SK-N-DZ (cell line): Measurements from ENCODE around the gene CPD. TPM values are rescaled to one million over a fixed set of nuclear protein-coding genes. Genes with fewer than 3 reads are reported as not detected.
"Not testable (repeated sequence)": the region's sequence is repeated elsewhere in the genome, so short reads cannot be mapped to it uniquely, and the experiment has no call there.

Source experiments
- DNase-seq: peaks from one replicate; pipeline ENCODE4 v3.0.0-alpha.2; 2015; ENCODE audit warnings: low spot score
- polyA plus RNA-seq, 2 experiments: library from polyadenylated mRNA; depleted of rRNA; stranded (reverse); fragments of >200 nt; gene quantifications; 2 replicates each; pipeline ENCODE4 v1.2.3, GENCODE V29; 2014

Gene CPD
- 16.9 and 19.7 TPM in 2 replicates for polyA plus RNA-seq (2014; cell fraction: cytosol; rRNA removed)
- 10.7 and 11.1 TPM in 2 replicates for polyA plus RNA-seq (2014; cell fraction: nucleus; rRNA removed)

DNA sequence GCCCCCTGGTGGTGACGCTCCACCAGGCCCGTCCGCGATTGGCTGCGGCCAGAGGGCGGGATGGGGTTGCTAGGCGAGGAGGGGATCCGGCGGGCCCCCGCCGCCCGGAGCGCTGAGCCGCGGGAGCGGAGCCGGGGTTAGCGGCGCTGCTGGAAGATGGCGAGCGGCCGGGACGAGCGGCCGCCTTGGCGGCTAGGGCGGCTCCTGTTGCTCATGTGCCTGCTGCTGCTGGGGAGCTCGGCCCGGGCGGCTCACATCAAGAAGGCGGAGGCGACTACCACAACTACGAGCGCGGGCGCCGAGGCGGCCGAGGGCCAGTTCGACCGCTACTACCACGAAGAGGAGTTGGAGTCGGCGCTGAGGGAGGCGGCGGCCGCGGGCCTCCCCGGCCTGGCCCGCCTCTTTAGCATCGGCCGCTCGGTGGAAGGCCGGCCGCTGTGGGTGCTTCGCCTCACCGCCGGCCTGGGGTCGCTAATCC is at the start of gene CPD:
Gene CPD (plus strand): TSS at position 103 of the 478 bp plus-strand sequence. CDS start 54 bp downstream, at position 157.
- DNase-seq: peak; percentile 95

DNA sequence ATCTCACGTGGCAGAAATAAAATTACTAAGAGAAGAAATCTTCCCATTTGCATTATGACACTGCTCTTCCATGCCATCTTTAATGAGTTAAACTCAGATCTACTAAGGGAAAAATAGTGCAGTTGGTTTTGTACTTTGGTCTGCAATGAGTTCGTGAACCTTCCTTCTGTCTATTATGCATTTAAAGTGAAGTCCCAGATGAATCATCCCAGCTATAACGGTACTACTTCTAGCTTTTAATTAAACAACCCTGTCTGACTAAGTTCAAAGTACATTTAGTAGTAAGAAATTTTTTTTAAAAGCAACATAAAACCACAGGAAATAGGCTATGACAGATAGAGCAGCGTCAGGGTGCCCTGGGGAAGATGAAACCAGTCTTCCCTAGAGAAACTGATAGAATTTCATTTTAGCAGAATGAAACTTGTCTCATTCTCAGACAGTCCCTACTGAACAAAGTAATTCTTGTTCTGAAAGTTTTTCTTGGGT is 46.6 kb upstream of the CPD start:
- no peak for DNase-seq

DNA sequence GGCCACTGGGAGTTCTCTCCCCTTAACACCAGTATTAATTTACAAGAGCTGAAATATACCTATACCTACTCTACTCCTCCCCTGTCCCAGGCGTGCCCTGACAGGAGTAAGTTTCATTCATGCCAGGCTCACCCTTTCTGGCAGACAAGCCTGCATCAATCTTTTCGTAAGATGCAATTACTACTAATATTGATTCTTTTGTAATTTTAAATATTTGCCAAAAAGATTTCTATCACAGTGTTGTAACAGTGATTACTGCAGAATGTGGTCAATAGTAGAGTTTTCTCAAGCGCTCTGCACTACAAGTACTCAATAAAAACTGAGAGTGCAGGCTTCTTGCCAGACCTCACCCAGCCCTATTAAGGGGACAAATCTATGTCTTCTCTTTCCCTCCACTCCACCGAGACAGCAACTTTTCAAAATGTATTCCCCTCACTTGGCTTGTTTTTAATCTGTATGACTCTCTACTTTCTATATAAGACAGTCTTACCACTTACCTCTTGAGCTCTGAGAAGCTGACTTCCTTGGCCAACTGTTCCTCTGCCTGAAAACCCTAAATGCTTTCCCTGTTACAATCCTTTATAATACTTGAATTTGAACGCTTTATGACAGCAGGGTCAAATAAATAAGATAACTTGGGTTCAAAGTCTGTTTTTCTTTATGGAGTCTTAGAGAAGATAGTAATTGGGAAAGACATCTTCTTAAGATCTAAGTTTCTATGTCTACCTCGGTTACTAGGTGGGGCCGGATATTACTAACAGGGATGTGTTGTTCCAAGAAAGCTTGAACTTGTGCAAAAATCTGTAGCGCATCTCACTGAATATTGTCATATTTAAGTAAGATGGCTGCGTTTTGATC is 45.0 kb upstream of the CPD start, which contains the start of gene TMIGD1:
Gene TMIGD1 (minus strand): TSS at position 555 of the 858 bp plus-strand sequence. CDS start 1,924 bp downstream, outside the sequence.
- DNase-seq: no peak

DNA sequence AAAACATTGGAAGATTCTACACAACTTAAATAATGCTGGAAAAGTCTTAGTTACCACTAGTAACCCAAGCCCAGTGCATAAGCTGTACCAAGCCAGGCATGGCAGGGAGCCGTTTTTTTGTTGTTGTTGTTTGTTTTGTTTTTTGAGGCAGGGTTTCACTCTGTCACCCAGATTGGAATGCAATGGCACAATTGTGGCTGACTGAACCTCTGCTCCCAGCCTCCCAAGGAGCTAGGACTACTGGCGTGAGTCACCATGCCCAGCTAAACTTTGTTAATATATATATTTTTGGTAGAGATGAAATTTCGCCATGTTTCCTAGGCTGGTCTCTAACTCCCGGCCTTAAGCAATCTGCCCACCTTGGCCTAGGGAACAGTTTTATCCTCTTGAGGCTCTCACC is 44.3 kb upstream of the CPD start:
- DNase-seq: no peak

DNA sequence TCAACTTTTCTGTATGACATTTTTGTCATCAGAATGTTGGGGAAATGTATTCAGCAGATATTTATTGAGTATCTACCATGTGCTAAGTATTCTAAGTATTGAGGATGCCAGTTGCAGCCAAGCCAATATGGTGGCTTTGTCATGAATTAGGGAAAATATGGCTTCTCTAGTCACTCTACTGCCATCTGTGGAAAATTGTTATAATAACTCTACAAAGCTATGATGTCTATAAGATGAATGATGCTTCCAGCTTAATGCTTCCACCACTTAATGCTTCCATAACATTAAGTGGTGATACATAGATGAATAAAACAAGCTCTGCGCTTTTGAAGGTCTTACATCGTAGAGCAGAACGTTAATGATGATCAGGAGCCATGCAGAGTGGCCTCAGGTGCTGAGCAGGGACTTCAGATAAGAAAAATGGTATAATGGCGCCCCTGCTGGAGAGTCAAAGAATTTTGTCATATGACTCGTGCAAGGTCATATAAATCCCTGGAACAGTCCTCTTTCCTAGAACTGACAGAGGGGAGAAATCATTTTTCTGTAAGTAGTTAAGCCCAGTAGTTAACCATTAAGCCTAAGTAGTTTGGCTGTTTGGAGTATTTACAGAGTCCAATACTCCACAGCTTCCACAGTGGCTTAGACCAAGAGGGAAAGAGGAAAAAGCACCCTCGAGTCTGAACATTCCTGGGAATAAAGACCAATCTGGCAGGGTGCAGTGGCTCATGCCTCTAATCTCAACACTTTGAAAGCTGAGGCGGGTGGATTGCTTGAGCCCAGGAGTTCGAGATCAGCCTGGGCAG is 42.2 kb upstream of the CPD start:
- peak; percentile 84 for DNase-seq

DNA sequence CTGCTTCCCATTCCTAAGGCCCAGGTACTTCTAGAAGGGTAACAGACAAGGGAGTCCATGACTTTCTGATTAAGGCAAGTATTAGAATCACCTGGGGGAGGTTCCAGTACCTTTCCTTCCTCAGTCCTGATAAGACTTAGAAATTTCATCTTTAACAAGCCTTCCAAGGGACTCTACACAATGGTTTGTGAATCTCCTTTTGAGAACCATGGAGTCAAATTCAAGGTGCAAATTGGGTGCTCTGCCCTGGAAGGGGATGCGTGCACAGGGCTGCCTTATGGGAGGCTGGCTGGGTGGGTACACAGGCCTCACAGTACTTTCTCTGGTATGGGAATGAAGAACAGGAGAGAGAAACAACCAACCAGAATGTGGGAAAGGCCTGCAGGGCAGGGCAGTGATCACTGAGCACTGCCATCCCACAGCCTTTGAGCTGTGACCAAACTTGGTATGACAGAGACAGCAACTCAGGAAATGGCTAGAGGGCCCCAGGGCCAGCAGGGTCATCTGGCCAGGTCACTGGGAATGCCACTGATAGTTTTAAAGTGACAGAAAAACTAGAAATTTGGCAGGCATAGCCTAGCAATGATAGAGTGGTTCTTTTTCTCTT is 41.2 kb upstream of the CPD start:
- no peak for DNase-seq

DNA sequence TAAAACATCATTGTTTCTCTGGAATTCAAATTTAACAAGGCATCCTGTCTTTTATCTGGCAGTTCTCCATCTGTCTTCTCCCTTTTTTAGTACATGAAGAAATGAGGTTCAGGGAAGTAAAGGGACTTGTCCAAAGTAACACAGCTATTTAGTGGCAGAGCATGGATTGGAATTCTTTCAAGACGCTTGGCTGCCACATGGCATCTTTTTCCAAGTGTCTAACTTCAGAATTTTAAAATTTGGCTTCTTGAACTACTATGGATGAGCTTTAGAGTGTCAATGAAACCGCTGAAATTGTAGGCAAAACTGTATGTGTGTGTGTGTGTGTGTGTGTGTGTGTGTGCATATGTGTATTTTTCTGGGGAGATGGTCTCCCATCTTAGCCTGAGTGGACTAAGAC is 39.6 kb upstream of the CPD start:
- no peak for DNase-seq

DNA sequence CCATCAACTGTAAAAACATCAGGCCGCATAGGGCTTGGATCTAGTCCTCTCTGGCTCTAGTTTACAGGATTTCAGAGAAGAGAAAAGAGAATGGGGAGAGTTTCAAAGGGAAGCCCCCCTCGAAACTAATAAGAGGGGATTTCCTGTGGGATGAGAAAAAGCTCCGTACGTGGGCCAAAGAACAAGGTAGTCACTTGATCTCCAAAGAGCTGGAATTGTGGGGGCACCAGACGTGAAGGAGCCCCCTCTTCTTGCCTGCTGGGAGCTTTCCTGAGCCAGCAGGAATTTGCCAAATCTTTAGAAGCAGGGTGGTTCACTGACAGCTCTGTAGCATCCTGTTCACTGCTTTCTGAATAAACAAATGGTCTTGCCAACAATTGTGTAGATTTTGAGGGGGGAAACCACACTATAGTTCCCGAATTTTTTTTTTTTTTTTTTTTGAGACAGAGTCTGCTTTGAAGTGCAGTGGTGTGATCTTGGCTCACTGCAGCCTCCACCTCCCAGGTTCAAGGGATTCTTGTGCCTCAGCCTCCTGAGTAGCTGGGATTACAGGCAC is 37.8 kb upstream of the CPD start:
- DNase-seq: no peak

DNA sequence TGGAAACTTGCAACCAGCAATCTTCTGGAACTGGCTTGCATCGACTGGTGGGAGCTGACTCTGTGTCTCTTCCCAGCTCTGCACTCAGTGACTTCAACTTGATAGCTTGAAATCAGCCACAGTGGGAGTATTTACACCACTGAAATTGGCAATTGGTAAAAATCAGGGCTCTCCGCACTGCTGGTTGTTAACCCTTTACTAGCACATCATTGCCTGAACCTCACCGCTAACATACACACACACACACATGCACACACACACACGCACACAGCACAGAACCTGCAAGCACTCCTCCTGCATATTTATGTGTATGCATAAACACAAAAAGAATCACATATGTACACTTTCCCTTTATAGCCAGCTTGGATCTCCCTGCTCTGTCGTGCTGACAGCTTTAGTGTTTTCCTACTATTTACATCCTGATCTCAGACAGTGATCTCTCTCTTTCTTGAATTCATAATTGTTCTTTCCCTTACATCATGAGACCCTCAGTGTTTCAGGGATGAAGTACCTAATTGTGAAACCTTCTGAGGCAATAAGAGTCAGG is 37.0 kb upstream of the CPD start:
- DNase-seq: no peak

DNA sequence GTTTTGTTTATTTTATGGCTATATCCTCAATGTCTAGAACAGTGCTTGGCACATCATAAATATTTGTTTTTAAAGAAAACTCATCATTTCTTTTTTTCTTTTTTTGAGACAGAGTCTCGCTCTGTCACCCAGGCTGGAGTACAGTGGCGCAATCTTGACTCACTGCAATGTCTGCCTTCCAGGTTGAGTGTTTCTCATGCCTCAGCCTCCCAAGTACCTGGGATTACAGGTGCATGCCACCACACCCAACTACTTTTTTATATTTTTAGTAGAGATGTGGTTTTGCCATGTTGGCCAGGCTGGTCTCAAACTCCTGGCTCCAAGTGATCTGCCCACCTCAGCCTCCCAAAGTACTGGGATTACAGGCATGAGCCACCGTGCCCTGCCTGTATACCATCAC is 35.5 kb upstream of the CPD start:
- not testable (repeated sequence) for DNase-seq

DNA sequence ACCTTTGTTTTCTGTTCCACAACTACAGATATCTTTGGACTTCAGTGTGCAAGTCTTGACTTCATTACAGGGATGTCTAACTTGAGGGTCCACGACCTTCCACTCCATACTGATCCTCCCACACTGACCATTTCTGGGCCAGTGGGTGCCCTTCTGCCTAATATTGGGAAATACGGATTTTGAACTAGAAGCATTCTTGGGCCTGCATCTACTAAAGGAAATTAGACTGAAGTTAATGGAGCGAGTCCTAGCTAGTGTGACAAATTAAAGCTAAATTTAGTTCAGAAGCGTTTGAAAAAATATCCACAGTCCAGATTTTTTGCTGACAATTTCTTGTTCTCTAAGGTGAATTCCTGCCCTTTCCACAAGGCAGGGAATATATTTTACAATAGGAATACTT is 34.9 kb upstream of the CPD start:
- DNase-seq: no peak

DNA sequence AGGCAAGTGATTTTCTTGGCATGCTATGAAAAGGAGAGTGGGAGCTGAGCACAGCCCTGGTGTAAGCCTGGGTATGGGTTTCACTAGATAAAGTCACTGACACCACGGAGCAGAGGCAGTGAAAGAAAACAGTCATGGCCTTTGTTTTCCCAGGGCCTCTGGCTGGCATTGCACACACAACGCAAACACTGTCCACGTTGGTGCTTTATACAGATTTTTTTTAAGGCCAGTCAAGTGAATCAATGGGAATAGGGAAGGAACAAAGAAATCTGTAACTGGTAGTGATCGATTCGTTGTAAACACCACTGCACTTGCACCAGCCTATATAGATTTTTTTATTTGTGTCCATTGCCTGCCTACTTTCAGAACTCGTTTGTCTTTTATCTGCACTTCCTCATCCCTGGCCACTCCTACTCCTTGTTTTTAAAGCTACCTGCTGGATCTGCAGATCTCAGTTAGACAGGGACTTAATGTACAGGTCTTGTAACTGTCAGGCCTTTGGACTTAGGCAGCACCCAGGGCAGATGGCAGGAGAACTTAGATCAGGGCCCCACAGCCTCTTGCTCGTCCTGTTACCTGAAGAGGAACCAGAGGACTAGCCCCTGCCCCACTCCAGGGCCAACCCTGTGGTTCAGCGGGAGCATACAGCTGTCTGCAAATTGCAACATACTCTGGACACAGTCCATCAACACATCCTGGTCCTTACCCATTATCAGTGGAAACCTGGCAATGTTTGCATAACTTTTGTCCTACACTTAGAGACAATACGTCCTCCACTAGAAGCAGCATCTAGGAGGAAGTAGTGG is 34.2 kb upstream of the CPD start:
- DNase-seq: peak; percentile 51

DNA sequence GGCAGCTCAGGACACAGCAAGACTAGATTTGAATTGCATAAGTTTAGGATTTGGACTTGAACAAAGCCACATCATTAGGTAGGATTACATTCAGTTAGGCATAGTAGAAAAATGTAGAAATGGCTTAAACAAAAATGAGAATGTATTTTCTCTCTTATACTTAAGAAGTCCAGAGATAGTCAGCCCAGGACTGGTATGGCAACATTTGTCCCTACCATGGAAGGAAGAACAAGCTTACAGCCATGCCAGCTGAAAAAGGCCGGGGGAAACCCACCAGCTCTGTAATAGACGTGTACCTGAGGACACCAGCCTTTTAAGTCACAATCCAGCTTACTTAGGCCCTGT is 33.7 kb upstream of the CPD start:
- no peak for DNase-seq

DNA sequence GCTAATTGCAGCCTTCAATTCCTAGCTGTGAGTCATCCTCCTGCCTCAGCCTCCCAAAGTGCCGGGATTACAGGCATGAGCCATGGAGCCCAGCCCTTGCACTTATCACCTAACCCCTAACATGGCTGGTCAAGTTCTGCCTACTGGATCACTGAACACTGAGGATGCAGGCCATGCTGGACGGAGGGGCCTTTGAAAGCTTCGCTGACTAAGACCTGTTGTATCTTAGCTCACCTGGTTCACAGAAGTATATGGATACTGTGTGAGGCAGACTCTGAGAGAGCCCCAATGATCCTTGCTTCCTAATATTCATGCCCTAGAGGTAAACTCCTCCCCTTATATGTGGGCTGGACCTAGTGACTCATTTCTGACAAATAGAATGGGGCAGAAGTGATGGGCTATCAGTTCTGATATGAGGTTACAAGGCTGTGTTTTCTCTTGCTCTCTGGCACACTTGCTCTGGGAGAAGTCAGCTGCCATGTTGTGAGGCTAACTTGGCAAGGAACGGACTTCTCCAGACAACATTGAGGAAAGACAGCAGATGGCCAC is 33.1 kb upstream of the CPD start:
- no peak for DNase-seq

DNA sequence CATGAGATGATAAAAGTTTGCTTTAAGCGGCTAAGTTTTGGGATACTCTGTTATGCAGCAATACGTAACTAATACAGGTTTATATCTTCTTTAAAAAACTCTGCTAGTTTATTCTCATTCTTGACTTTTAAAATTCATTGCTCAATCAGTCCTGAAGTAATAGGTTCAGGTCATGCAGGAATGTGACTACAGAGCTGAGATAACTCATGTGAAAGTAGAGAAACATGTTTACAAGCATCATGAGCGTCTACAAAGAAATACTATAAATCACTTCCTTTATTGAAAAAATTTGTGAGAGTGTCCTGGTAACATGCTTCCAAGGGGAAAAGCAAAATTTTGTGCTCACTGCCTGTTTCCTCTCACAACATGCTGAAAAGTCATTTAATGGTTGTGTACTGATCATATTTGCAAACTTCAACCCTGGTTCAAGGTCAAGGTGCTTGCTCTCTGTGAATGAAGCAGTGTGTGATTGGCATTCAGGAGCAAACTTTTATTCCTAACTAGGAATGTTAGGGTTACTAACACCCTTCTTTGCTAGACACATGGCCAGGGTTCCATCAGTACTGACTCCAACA is 32.4 kb upstream of the CPD start:
- no peak for DNase-seq

DNA sequence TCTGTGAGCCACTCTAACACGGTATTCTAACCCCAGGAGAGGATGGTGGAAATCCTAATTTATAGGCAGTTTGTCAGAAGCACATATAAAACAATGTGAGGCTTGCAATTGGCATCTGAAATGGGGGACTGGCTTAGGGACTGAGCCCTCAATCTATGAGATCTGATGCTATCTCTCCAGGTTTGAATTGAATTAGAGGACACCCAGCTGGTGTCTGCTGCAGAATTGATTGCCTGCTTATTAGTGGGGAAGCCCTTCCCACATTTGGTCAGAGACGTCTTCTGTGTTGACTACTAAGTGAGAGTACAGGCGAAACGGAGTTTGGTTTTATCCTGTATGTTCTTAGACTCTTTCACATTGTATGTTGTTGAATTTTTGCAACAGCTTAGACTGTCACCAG is 31.2 kb upstream of the CPD start:
- peak; percentile 65 for DNase-seq

DNA sequence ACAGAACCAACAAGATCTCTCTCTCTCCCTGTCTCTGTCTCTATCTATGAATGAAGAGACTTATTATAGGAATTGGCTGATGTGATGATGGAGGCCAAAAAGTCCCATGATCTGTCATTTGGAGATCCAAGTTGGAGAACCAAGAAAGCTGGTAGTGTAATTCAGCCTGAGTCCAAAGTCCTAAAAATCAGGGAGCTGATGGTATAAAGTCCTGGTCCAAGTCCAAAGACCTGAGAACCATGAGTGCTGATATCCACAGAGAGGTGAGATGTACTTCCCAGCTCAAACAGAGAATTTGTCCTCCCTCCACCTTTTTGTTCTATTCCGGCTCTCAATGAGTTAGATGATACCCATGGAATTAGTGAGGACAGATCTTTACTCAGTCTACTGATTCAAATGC is 29.5 kb upstream of the CPD start:
- no peak for DNase-seq

DNA sequence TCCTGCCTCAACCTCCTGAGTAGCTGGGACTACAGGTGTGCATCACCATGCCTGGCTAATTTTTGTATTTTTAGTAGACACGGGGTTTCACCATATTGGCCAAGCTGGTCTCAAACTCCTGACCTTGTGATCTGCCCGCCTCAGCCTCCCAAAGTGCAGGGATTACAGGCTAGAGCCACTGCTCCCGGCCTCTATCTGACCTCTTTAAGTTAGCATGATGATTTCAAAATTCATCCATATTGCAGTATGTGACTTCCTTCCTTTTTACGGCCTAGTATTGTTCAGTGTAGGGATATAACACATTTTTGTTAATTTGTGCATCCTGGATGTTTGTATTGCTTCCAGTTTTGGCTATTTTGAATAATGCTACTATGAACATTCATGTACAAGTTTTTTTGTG is 27.5 kb upstream of the CPD start:
- not testable (repeated sequence) for DNase-seq

DNA sequence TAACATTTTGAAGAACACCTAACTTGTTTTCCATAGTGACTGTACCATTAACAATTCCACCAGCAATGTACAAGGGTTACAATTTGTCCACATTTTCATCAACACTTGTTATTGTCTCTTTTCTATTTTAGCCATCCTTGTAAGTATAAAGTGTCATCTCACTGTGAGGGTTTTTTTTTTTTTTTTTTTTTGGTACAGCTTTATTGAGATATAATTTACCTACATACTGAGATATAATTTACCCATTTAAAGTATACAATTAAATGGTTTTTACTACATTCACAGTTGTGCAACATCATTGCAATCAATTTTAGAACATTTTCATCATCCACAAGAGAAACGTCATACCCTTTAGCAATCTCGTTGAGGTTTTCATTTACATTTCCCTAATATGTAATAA is 27.0 kb upstream of the CPD start:
- no peak for DNase-seq
